K562 (cell line): ENCODE results near the gene ARL4C. TPM values are rescaled to one million over a fixed set of nuclear protein-coding genes. Genes with fewer than 3 reads are reported as not detected.

Experiments
- ATAC-seq: fragments of 200-7000 bp; cut with Tn5 transposase; 3 replicates; pipeline ENCODE4 v1.9.1; 2020; ENCODE audit warnings: moderate library complexity
- BruUV-seq: library from RNA; stranded (reverse); fragments of 400-500 nt; replicated peaks from 2 replicates; lab custom pipeline; 2021; lab: Mats Ljungman, UMichigan
- CTCF ChIA-PET: fragments of 300-600 bp; formaldehyde crosslinking; extraction: SDS; loops from one replicate; lab custom pipeline; 2021; ENCODE audit warnings: low intra/inter-chr PET ratio; lab: Yijun Ruan, JAX
- POLR2A ChIA-PET: fragments of 300-600, 350-650 bp; sonication (Branson Sonifier 250); formaldehyde crosslinking; extraction: SDS; loops from one replicate; lab custom pipeline; 2021; ENCODE audit warnings: antibody characterized with exemption, inconsistent platforms; lab: Yijun Ruan, JAX
- DNase-seq, 4 experiments: peaks; one replicate each; pipeline versions ENCODE4 v3.0.0 to v3.0.0-alpha.2; 2011 to 2018; ENCODE audit warnings: low spot score in 3 of 4, mixed read lengths in 3 of 4; ENCODE audit errors: extremely low read depth in 1 of 4
- FAIRE-seq: peaks from 2 replicates; lab custom pipeline; 2011; peaks lifted over from hg19 to GRCh38; lab: Jason Lieb, UNC
- H2AFZ ChIP-seq: 2 replicates; pipeline ENCODE4 v1.6.0; 2011; ENCODE audit warnings: low read depth, low read length, control low read depth, inconsistent platforms
- H3K27ac ChIP-seq: fragments of 200-600 bp; 3 replicates; pipeline ENCODE4 v1.8.0; 2011; ENCODE audit warnings: low read depth, mild to moderate bottlenecking, control low read depth, inconsistent platforms, low read length, moderate library complexity, mixed read lengths; ENCODE audit errors: extremely low read depth
- H3K27me3 ChIP-seq, 2 experiments: fragments of 300-600 bp in 1 of 2; 2 replicates in 1 of 2; 3 replicates in 1 of 2; pipeline versions ENCODE4 v1.6.0 to v1.8.0; 2011; ENCODE audit warnings: inconsistent platforms in 2 of 2, low read length in 2 of 2, mild to moderate bottlenecking in 1 of 2, mixed read lengths in 1 of 2, moderate library complexity in 1 of 2; ENCODE audit not compliant: control insufficient read depth in 2 of 2, insufficient read depth in 2 of 2
- H3K36me3 ChIP-seq: fragments of 300-600 bp; 3 replicates; pipeline ENCODE4 v1.8.0; 2011; ENCODE audit warnings: mild to moderate bottlenecking, low read length, inconsistent platforms; ENCODE audit not compliant: control insufficient read depth, insufficient read depth
- H3K4me1 ChIP-seq, 2 experiments: fragments of 200-600 bp in 1 of 2; replicated peaks in 1 of 2; 2 replicates in 1 of 2; 3 replicates in 1 of 2; pipeline versions ENCODE4 v1.5.1 to v1.8.0; 2011; ENCODE audit warnings: inconsistent platforms in 2 of 2, low read length in 2 of 2, mild to moderate bottlenecking in 1 of 2, mixed read lengths in 1 of 2, moderate library complexity in 1 of 2; ENCODE audit not compliant: control insufficient read depth in 2 of 2, insufficient read depth in 2 of 2
- H3K4me2 ChIP-seq: 2 replicates; pipeline ENCODE4 v1.6.1; 2011; ENCODE audit warnings: low read length, control low read depth, inconsistent platforms, mixed read lengths; ENCODE audit not compliant: insufficient read depth
- H3K4me3 ChIP-seq: fragments of 200-600 bp; sonication (generic), shearing (Covaris generic); 2 replicates; pipeline ENCODE4 v1.5.1; 2016; ENCODE audit warnings: control low read depth, inconsistent platforms
- H3K79me2 ChIP-seq: fragments of 200-600 bp; 3 replicates; pipeline ENCODE4 v1.8.0; 2011; ENCODE audit warnings: low read length, inconsistent platforms; ENCODE audit not compliant: control insufficient read depth, insufficient read depth
- H3K9ac ChIP-seq, 2 experiments: 2 replicates each; pipeline versions ENCODE4 v1.6.0 to v1.6.1; 2011; ENCODE audit warnings: low read depth in 2 of 2, low read length in 2 of 2, control low read depth in 1 of 2, inconsistent platforms in 1 of 2, mild to moderate bottlenecking in 1 of 2, mixed read lengths in 1 of 2; ENCODE audit not compliant: insufficient read depth in 1 of 2
- H3K9me1 ChIP-seq: one replicate; pipeline ENCODE4 v1.6.0; 2011; ENCODE audit warnings: inconsistent platforms, mild to moderate bottlenecking, low read length, moderate library complexity; ENCODE audit not compliant: control insufficient read depth, insufficient read depth
- H3K9me3 ChIP-seq: replicated peaks from 2 replicates; pipeline ENCODE4 v1.5.1; 2011; ENCODE audit warnings: low read depth, low read length, inconsistent platforms; ENCODE audit not compliant: control insufficient read depth, insufficient read depth
- H4K20me1 ChIP-seq: replicated peaks from 2 replicates; pipeline ENCODE4 v1.6.1; 2011; ENCODE audit warnings: low read length, inconsistent platforms, mixed read lengths; ENCODE audit not compliant: control insufficient read depth, insufficient read depth
- HSF4 ChIP-seq: fragments of 250-450 bp; sonication (Bioruptor Pico); IDR thresholded peaks from 2 replicates; pipeline ENCODE4 v2.1.2; 2022; ENCODE audit warnings: mild to moderate bottlenecking, moderate library complexity, borderline replicate concordance
- MEIS2 ChIP-seq: fragments of 450-650 bp; IDR thresholded peaks from 2 replicates; pipeline ENCODE4 v1.6.1; 2014; ENCODE audit warnings: mild to moderate bottlenecking; ENCODE audit not compliant: partially characterized antibody
- WGBS: fragments of 100-300 bp; shearing (Covaris generic); methylation state at CpG from one replicate; pipeline ENCODE4 v1.1.6; 2016; ENCODE audit warnings: low coverage, mixed read lengths; ENCODE audit not compliant: insufficient coverage; ENCODE audit errors: missing lambda C conversion rate; 5-methylcytosine and 5-hydroxymethylcytosine counted together
- in situ Hi-C: fragments of 300-500 bp; cut with MboI; formaldehyde crosslinking; loops from 4 replicates; pipeline ENCODE4 v1.15.0; 2018; ENCODE audit warnings: inconsistent platforms, mixed read lengths
- intact Hi-C: fragments of 100-400 bp; cut with micrococcal nuclease; formaldehyde crosslinking; loops from 2 replicates; pipeline ENCODE4 v1.14.2; 2022
- polyA plus RNA-seq, 8 experiments: library from polyadenylated mRNA; depleted of rRNA in 4 of 8; stranded (reverse) in 5 of 8; unstranded in 3 of 8; fragments of >200 nt; fragmentation: Nextera tagmentation in 2 of 8; fragmentation: Illumina TruSeq in 1 of 8; extraction: Ambion mirVana in 2 of 8; extraction: Trizol in 1 of 8; gene quantifications; 2 replicates each; pipeline versions ENCODE4 v1.2.1 to v1.2.3, GENCODE V29; 2011 to 2014; ENCODE audit warnings: inconsistent platforms in 1 of 8, missing spikeins in 1 of 8
- total RNA-seq, 7 experiments: library from RNA; depleted of rRNA in 6 of 7; stranded (reverse); fragments of >200 nt in 6 of 7; fragmentation: Illumina TruSeq in 2 of 7; extraction: Trizol in 2 of 7; gene quantifications; 2 replicates each; pipeline versions ENCODE4 v1.2.1 to v1.2.3, GENCODE V29; 2011 to 2021; ENCODE audit warnings: low replicate concordance in 1 of 7
- TF ChIP-seq, protein P1 (sequence below), 2 experiments: IDR thresholded peaks in 1 of 2; conservative IDR thresholded peaks in 1 of 2; 2 replicates each; pipeline ENCODE4 v1.6.1; 2016; ENCODE audit warnings: low read depth in 2 of 2, mild to moderate bottlenecking in 1 of 2, missing compliant biosample characterization in 1 of 2, missing genetic modification characterization in 1 of 2, moderate library complexity in 1 of 2

Gene ARL4C
- total and polyA plus RNA-seq, 9 of the 15 experiments (the other 6 are each of a cell fraction or from before 2014, with no cell fraction given): 0.03 to 0.11 (median 0.04) TPM; not detected in 5

DNA sequence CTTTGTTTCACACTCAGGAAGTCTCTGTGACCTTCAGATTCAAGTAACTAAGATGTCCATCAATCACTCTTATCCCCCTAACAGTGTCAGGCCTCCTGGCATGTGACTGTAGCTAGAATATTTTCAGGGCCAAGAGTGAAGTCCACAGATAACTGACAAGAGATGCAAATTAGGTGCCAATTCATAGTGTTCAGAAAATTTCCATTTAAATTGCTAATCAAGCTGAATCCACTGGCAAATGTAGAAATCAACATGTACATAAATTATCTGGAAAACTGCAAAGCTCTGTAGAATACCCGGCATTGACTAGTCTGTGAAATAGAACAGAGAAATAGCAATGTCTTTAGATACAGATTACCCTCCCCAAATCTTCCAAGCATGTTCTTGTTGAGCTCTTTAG is 38.6 kb upstream of the ARL4C start:
- no peaks in the 10 kb centered on the region for H3K79me2 ChIP-seq
- intact Hi-C loops: no loop called here
- ChIA-PET POLR2A (no interaction called here), CTCF (no interaction called here)
- no peak overlapping the region for H3K9ac ChIP-seq
- no peaks in the 10 kb centered on the region for H3K27me3 ChIP-seq
- no peaks in the 10 kb centered on the region for H3K9me1 ChIP-seq
- H3K4me2 ChIP-seq: no peak overlapping the region
- DNase-seq (no peak), FAIRE-seq (no peak), ATAC-seq (no peak)
- no peak overlapping the region for H2AFZ ChIP-seq
- no peak overlapping the region for H3K4me3 ChIP-seq
- no peaks in the 10 kb centered on the region for H3K9me3 ChIP-seq
- no peaks in the 10 kb centered on the region for H3K36me3 ChIP-seq
- no TSS peak for BruUV-seq
- H4K20me1 ChIP-seq: no peaks in the 10 kb centered on the region
- 0% methylated on average over 1 of the region's 1 CpG for WGBS
- TF ChIP-seq HSF4 (no peak), MEIS2 (peak; percentile 61)
- TF ChIP-seq, protein P1, sequence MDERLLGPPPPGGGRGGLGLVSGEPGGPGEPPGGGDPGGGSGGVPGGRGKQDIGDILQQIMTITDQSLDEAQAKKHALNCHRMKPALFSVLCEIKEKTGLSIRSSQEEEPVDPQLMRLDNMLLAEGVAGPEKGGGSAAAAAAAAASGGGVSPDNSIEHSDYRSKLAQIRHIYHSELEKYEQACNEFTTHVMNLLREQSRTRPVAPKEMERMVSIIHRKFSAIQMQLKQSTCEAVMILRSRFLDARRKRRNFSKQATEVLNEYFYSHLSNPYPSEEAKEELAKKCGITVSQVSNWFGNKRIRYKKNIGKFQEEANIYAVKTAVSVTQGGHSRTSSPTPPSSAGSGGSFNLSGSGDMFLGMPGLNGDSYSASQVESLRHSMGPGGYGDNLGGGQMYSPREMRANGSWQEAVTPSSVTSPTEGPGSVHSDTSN (CRISPR knock-in tag; IDR thresholded peaks at IDR 0.05; ENCODE audit: low read depth): no peak
- TF ChIP-seq, protein P1 (tag; conservative IDR thresholded peaks at IDR 0.05; ENCODE audit: low read depth): peak; percentile 60; the same call in 1 of the 2 replicates
- no peaks in the 10 kb centered on the region for H3K4me1 ChIP-seq
- H3K27ac ChIP-seq: no peak overlapping the region
- in situ Hi-C loops: loop anchor here (25.0 kb wide), 1 partner anchor 673 kb away; the partner anchor contains the start of genes HJURP and MSL3B
